ENCODE measurements around the gene HIKESHI.

DNA sequence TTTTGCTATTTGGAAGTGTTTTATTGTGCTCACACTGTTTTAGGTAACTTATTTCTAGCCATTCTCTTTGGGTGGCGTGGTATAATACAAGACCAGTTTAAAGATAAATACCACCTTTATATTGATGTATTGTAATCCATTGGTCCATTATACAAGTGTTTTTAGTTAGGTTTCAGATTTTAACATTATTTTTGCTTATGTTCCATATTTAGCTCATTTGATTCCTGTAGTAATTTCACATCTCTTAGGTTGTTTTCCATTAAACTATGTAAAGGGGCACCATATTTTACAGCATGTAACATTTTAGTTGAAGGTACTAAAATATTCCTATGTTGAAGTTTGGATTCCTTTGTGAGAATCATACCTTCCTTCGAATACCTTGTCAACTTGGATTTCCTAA lies 37.4 kb upstream of the HIKESHI start:
- TF ChIP-seq, protein P1, sequence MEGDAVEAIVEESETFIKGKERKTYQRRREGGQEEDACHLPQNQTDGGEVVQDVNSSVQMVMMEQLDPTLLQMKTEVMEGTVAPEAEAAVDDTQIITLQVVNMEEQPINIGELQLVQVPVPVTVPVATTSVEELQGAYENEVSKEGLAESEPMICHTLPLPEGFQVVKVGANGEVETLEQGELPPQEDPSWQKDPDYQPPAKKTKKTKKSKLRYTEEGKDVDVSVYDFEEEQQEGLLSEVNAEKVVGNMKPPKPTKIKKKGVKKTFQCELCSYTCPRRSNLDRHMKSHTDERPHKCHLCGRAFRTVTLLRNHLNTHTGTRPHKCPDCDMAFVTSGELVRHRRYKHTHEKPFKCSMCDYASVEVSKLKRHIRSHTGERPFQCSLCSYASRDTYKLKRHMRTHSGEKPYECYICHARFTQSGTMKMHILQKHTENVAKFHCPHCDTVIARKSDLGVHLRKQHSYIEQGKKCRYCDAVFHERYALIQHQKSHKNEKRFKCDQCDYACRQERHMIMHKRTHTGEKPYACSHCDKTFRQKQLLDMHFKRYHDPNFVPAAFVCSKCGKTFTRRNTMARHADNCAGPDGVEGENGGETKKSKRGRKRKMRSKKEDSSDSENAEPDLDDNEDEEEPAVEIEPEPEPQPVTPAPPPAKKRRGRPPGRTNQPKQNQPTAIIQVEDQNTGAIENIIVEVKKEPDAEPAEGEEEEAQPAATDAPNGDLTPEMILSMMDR (IDR thresholded peaks at IDR 0.05), result no peak
- no peak for TF ChIP-seq POLR2A (IDR thresholded peaks at IDR 0.05)
